Testis (tissue), 2 donors: ENCODE measurements around the gene TRPM4.

Source experiments
- POLR2A ChIP-seq: fragments of 450-650 bp; IDR thresholded peaks from one replicate; pipeline ENCODE4 v1.6.1; 2017; ENCODE audit warnings: antibody characterized with exemption, mild to moderate bottlenecking, moderate library complexity
- TF ChIP-seq, protein P1 (sequence below), 3 experiments: fragments of 450-650 bp in 2 of 3; fragments of 200-600 bp in 1 of 3; sonication (generic) in 1 of 3; IDR thresholded peaks; one replicate each; pipeline ENCODE4 v1.5.1; 2016 to 2019; ENCODE audit warnings: antibody characterized with exemption in 3 of 3, mild to moderate bottlenecking in 2 of 3, moderate library complexity in 1 of 3

DNA sequence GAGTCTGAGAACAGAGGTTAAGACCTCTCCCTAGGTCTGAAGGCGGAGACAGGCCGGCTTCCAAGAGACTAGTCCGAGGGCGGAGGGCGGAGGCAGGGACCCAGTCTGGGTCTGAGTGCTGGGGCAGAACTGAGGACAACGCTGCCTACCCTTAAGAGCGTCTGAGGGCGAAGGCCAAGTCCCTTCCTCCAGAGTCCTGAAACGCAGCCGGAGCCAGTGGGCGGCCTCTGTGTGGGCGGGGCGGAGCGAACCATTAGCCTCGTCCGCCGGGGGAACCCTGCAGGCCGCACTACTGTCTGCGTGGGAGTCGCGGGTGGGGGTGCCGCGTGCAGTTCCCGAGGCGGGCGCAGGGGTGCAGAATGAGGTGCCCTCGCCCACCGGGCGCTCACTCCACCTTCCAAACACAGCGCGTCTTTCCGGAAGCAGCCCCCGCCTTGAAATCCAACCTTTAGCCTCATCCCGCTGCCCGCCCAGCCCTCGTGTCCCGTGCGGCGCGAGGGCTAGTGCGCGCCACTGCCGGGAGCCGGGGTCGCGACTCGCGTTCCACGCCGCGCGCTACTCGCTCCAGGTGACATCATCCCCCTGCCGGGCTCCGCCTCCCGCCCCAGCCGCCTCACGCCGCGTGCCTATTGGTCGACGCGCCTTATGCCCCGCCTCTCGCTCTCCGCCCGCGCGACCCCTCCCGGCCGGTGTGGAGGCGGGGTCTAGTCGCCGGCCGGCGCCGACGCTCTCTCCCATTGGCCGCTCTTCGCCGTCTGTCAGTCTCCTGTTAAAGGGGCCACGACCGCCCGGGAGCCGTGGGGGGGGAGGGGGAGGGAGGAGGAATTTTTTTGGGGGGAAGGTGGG lies 38.8 kb upstream of the TRPM4 start, which contains the start of gene C19orf73:
- no peak for TF ChIP-seq POLR2A
- TF ChIP-seq, protein P1, sequence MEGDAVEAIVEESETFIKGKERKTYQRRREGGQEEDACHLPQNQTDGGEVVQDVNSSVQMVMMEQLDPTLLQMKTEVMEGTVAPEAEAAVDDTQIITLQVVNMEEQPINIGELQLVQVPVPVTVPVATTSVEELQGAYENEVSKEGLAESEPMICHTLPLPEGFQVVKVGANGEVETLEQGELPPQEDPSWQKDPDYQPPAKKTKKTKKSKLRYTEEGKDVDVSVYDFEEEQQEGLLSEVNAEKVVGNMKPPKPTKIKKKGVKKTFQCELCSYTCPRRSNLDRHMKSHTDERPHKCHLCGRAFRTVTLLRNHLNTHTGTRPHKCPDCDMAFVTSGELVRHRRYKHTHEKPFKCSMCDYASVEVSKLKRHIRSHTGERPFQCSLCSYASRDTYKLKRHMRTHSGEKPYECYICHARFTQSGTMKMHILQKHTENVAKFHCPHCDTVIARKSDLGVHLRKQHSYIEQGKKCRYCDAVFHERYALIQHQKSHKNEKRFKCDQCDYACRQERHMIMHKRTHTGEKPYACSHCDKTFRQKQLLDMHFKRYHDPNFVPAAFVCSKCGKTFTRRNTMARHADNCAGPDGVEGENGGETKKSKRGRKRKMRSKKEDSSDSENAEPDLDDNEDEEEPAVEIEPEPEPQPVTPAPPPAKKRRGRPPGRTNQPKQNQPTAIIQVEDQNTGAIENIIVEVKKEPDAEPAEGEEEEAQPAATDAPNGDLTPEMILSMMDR (IDR thresholded peaks at IDR 0.05), result peak in 2 of 3 experiments; percentile 19 to 32
